ENCODE results near the gene ETV3L. TPM values are rescaled to one million over a fixed set of nuclear protein-coding genes. Genes with fewer than 3 reads are reported as not detected.

The ETV3L gene
- total and polyA plus RNA-seq, 2 experiments from 2014 or later: not detected

GRCh38 chr1:157114183-157115121 is 14.8 kb upstream of the ETV3L start:
- peaks cover 6% of the 10 kb centered on the region for H3K4me1 ChIP-seq (ENCODE audit: insufficient read depth)
- H3K9ac ChIP-seq: no peak overlapping the region
- H3K36me3 ChIP-seq (ENCODE audit: low read depth): no peaks in the 10 kb centered on the region
- no peak overlapping the region for H3K4me3 ChIP-seq
- in situ Hi-C loops (cut with MboI): no loop called here
- H2AFZ ChIP-seq: no peak overlapping the region
- H3K9me3 ChIP-seq (ENCODE audit: low read depth): no peaks in the 10 kb centered on the region
- H4K20me1 ChIP-seq (ENCODE audit: insufficient read depth): no peaks in the 10 kb centered on the region
- no peak overlapping the region for H3K27ac ChIP-seq
- TF ChIP-seq EZH2 (IDR thresholded peaks at IDR 0.05; ENCODE audit: insufficient read depth, poor library complexity, severe bottlenecking) (no peak), EZH2phosphoT487 (IDR thresholded peaks at IDR 0.05; ENCODE audit: insufficient read depth, low read depth) (no peak)
- H3K27me3 ChIP-seq (replicated peaks; ENCODE audit: insufficient read depth): no peaks in the 10 kb centered on the region
- 71 to 72% methylated on average over 17 to 18 of the region's 18 CpGs for WGBS, 2 experiments (ENCODE audit: low coverage in 1 of 2, low lambda C conversion rate in 2 of 2, missing lambda C conversion rate in 2 of 2)
- no peaks in the 10 kb centered on the region for H3K9me2 ChIP-seq (ENCODE audit: insufficient read depth)
- 0 out of 2 replicates have a peak, but pooled peaks cover 4% of the 10 kb centered on the region for H3F3A ChIP-seq (ENCODE audit: insufficient read depth)
- no peak overlapping the region for H3K4me2 ChIP-seq (ENCODE audit: unreplicated experiment)
- H3K79me2 ChIP-seq (ENCODE audit: insufficient read depth): no peaks in the 10 kb centered on the region
- DNase-seq: no peak

DNA sequence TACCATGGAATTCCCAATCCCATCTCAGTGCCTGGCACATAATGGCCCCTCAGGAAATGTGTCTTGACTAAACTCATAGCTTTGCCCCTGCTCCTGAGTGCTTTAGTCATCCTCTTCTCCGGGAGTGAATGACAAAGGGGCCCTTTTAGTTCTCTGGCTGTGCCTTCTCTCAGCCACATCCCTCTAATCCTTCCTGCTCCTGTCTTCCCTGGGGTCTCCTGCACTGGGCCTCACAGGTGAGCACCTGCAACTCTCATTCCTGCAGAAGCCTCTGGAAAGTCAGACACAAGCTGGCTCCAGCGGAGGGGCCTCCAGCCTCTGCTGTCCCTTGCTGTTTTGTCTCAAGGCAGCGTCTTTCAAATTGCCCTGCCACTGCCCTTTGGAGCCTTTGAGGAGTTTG is 14.0 kb upstream of the ETV3L start:
- WGBS, 2 experiments (ENCODE audit: low coverage in 1 of 2, low lambda C conversion rate in 2 of 2, missing lambda C conversion rate in 2 of 2): 64 to 82% methylated on average over 3 of the region's 3 CpGs
- H3K4me3 ChIP-seq: no peak overlapping the region
- no peaks in the 10 kb centered on the region for H4K20me1 ChIP-seq (ENCODE audit: insufficient read depth)
- 0 out of 2 replicates have a peak, but pooled peaks cover 4% of the 10 kb centered on the region for H3F3A ChIP-seq (ENCODE audit: insufficient read depth)
- no peak for DNase-seq
- no peak for TF ChIP-seq EZH2 (IDR thresholded peaks at IDR 0.05; ENCODE audit: insufficient read depth, poor library complexity, severe bottlenecking)
- no peaks in the 10 kb centered on the region for H3K27me3 ChIP-seq (replicated peaks; ENCODE audit: insufficient read depth)
- no peak overlapping the region for H3K4me2 ChIP-seq (ENCODE audit: unreplicated experiment)
- no peaks in the 10 kb centered on the region for H3K9me2 ChIP-seq (ENCODE audit: insufficient read depth)
- in situ Hi-C loops (cut with MboI): no loop called here
- H3K27ac ChIP-seq: no peak overlapping the region
- no peak overlapping the region for H3K9ac ChIP-seq
- peaks cover 6% of the 10 kb centered on the region for H3K4me1 ChIP-seq (ENCODE audit: insufficient read depth)
- H3K79me2 ChIP-seq (ENCODE audit: insufficient read depth): no peaks in the 10 kb centered on the region
- no peaks in the 10 kb centered on the region for H3K9me3 ChIP-seq (ENCODE audit: low read depth)
- no peaks in the 10 kb centered on the region for H3K36me3 ChIP-seq (ENCODE audit: low read depth)
- H2AFZ ChIP-seq: no peak overlapping the region

- Histone ChIP-seq H3K9ac (no peak overlapping the region), H4K20me1 (ENCODE audit: insufficient read depth) (no peaks in the 10 kb centered on the region), H3K27me3 (replicated peaks; ENCODE audit: insufficient read depth) (no peaks in the 10 kb centered on the region), H3K4me2 (ENCODE audit: unreplicated experiment) (no peak overlapping the region), H3K4me3 (no peak overlapping the region), H3K27ac (no peak overlapping the region), H3K79me2 (ENCODE audit: insufficient read depth) (no peaks in the 10 kb centered on the region), H2AFZ (no peak overlapping the region), H3K4me1 (ENCODE audit: insufficient read depth) (peaks cover 6% of the 10 kb centered on the region), H3F3A (ENCODE audit: insufficient read depth) (0 out of 2 replicates have a peak, but pooled peaks cover 4% of the 10 kb centered on the region), H3K9me3 (ENCODE audit: low read depth) (no peaks in the 10 kb centered on the region), H3K36me3 (ENCODE audit: low read depth) (no peaks in the 10 kb centered on the region), H3K9me2 (ENCODE audit: insufficient read depth) (no peaks in the 10 kb centered on the region)
- no peak for DNase-seq
- WGBS, 2 experiments (ENCODE audit: low coverage in 1 of 2, low lambda C conversion rate in 2 of 2, missing lambda C conversion rate in 2 of 2): 81 to 85% methylated on average over 7 of the region's 7 CpGs
- in situ Hi-C loops (cut with MboI): no loop called here
- no peak for TF ChIP-seq EZH2phosphoT487 (IDR thresholded peaks at IDR 0.05; ENCODE audit: insufficient read depth, low read depth)
Measured at GRCh38 chr1:157113106-157113505, 13.5 kb upstream of the ETV3L start.

DNA sequence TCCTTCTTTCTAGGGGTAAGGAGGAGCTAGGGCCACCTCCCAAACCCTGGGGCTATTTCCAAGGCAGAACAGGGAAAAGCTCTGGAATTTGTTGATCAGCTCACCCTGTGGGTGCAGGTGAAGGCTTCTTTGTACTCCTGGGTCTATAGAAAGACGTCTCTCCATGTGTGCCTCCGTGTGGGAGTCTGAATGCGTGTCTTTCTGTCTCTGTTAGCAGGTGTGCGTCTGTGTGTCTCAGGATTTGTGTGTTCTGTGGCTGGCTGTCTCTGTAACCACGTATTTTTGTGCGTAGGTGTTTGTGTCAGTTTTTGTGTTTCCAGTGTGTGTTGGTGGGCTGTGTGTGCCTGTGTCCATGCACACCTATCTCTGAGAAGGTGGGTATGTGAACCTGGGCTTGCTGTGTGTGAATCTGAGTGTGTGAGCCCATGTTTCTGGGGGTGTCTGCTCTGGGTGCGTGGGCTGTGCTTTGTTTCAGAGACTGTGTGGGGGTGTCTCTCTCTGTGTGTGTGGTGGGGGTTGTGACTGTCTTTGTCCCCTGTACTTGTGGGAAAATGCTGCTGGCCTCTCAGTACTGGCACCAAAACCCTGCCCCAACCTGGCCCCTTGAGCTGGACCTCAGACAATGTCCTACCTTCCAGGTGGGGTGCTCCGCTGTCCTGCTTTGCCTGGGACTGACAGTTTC is 12.7 kb upstream of the ETV3L start:
- Histone ChIP-seq H3K4me3 (no peak overlapping the region), H3K9ac (no peak overlapping the region), H3K36me3 (ENCODE audit: low read depth) (no peaks in the 10 kb centered on the region), H3K4me1 (ENCODE audit: insufficient read depth) (peaks cover 6% of the 10 kb centered on the region), H3K9me3 (ENCODE audit: low read depth) (no peaks in the 10 kb centered on the region), H2AFZ (no peak overlapping the region), H4K20me1 (ENCODE audit: insufficient read depth) (no peaks in the 10 kb centered on the region), H3K79me2 (ENCODE audit: insufficient read depth) (no peaks in the 10 kb centered on the region), H3K4me2 (ENCODE audit: unreplicated experiment) (no peak overlapping the region), H3K9me2 (ENCODE audit: insufficient read depth) (no peaks in the 10 kb centered on the region), H3K27me3 (replicated peaks; ENCODE audit: insufficient read depth) (no peaks in the 10 kb centered on the region), H3F3A (ENCODE audit: insufficient read depth) (0 out of 2 replicates have a peak, but pooled peaks cover 4% of the 10 kb centered on the region), H3K27ac (no peak overlapping the region)
- no peak for TF ChIP-seq EZH2phosphoT487 (IDR thresholded peaks at IDR 0.05; ENCODE audit: insufficient read depth, low read depth)
- TF ChIP-seq EZH2 (IDR thresholded peaks at IDR 0.05; ENCODE audit: insufficient read depth, poor library complexity, severe bottlenecking): no peak
- WGBS, 2 experiments (ENCODE audit: low coverage in 1 of 2, low lambda C conversion rate in 2 of 2, missing lambda C conversion rate in 2 of 2): 84 to 91% methylated on average over 8 of the region's 8 CpGs
- in situ Hi-C loops (cut with MboI): no loop called here
- no peak for DNase-seq

All from GM23248 (cell line).